Stimulated activated CD4-positive, alpha-beta T cell treated with anti-CD3 and anti-CD28 coated beads, Interleukin-1b, Interleukin-23, amount 100 ng/mL, for 48 hours (primary cell): ENCODE measurements around the gene GRHL1.
"Not testable (repeated sequence)": the region's sequence is repeated elsewhere in the genome, so short reads cannot be mapped to it uniquely, and the experiment has no call there.

ENCODE experiments used
- DNase-seq: peaks from one replicate; pipeline ENCODE4 v3.0.0-alpha.2; 2020

GRHL1 gene

GRCh38 chr2:9998916-9999654, 47.6 kb downstream of the GRHL1 start:
- no peak for DNase-seq

DNA sequence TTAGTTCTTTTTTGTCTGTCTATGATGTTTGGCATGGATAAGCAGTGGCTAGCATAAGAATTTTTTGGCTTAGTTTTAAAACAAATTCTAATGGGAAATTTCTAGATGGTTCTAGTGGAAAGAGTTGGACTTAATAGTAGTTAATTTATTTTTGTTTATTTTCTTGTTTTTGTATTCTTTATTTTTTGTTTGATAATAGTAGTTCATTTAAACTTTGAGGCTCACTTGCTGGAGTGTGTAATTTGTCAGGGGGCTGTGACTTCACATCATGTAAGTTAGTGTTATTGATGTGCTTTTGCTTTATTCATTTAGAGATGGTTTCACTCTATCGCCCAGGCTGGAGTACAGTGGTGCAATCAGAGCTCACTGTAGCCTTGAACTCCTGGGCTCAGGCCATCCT, 48.2 kb downstream of the GRHL1 start:
- no peak for DNase-seq

DNA sequence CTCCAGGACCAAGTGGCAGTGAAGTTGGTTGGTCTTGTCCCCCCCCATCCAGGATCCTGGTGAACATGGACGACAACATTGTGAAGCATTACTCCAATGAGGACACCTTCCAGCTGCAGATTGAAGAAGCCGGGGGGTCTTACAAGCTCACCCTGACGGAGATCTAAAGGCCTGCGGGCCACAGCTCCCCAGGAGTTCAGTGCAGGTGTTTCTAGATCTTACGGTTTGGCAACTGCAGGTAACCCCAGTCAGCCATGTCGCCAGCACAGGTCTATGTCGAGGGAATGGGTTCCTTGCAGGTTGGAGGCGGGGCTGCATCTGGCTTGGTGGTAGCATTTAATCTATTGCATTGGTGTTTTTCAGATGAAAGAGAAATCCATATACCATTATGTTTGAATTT, 49.0 kb downstream of the GRHL1 start:
- no peak for DNase-seq

GRCh38 chr2:10001586-10001985, 50.1 kb downstream of the GRHL1 start:
- no peak for DNase-seq

DNA sequence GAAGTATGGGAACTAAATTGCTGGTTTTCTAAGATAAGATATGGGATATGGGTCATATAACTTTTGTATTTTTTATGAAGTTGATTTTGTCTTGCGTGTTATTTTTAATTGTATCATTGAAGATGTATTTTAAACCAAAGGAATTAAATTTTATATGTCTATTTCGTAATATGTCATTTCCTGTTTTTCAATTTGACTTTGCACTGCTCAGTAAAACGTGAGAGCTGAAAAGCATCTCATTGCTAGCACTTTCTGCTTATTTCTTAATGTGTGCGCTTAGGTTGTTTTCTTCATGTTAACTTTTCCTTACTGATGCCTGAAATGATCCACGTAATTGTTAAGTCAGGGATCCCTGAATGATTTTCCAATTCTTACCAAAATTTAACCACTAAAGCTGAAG, 50.6 kb downstream of the GRHL1 start:
- no peak for DNase-seq

- DNase-seq, result no peak
Observed at GRCh38 chr2:10002681-10003080, 51.2 kb downstream of the GRHL1 start.

DNA sequence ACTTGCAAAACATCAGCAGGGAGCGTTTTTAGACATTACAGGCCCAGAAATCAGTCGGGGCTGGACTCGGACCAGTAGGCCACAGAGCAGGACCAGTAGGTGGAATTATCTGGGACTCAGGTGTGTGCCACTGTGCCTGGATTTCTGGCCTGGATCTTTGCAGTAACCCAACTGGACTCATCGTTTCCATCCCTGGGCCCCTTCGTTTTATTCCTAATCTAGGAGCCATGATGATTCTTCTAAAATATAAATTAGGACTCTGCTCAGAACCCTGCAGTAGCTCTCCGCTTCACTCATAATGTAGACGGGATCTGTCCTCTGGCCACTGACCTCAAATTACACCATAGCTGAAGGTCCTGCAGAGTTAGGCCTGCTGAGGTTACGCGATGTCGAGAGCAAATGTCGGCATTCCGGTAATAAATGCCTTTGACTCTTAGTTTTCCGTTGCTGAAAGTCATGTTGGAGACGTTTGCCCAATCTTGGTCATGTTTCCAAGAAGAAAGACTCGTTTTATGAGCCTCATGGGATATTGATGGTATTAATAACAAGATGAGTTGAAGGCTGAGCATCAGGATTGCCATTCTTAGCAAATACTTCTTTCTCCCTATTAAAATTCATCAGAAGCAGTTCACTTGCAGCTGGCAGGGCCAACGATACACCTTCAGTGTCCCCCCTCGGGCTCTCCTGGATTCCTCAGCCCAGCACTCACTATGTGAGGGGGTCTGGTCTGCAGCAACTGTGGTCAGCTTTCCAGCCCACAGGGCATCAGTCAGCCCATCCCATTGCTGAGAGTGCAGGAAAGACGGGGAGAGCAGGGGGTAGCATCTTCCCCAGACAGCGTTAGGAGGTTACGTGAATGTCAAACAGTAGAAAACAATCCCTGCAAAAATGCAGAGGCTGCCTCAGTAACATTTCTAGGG, 52.0 kb downstream of the GRHL1 start:
- DNase-seq, result no peak

GRCh38 chr2:10004401-10004800, 52.9 kb downstream of the GRHL1 start:
- no peak for DNase-seq

DNA sequence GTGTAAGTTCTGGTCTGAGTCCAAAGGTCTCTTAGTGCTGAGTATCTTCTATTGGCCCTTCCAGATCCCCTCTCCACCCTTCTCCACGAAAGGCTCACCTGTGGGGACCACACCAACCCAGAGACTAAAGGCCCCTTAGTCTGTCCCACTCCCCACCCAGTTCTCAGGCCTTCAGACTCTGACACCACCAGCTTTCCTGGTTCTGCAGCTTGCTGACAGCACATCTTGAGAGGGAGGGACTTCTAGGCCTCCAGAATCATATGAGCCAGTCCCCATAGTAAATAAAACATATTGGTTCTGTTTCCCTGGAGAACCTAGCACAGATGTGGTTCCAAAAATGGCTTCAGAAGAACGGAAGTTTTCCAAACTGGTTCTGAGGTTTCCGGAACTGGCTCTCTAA, 53.3 kb downstream of the GRHL1 start:
- no peak for DNase-seq

- no peak for DNase-seq
Observed at GRCh38 chr2:10005461-10006235, 54.2 kb downstream of the GRHL1 start.

GRCh38 chr2:10006236-10007161, 55.0 kb downstream of the GRHL1 start:
- no peak for DNase-seq

DNA sequence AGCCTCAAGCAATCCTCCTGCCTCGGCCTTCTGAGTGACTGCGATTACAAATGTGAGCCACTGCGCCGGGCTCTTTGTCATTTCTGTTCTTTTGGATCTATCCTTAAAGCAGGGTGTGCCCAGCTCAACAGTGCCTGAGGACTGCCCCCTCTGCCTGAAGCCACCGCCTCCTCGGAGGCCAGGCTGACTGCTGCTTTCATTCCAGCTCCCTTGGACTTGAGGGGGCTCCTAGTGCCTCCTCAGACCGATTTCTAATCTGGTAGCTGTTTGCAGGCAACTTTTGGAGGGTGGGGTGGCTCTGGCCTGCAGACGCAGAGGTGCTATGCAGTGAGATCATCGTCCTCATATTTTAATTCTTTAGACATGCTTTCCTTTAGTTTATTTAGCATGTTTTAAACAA, 55.9 kb downstream of the GRHL1 start:
- no peak for DNase-seq

- DNase-seq, result no peak
Observed at GRCh38 chr2:10007921-10008808, 56.7 kb downstream of the GRHL1 start.

GRCh38 chr2:10008809-10009176, 57.3 kb downstream of the GRHL1 start:
- no peak for DNase-seq

- DNase-seq, result no peak
Observed at GRCh38 chr2:10009271-10009810, 57.8 kb downstream of the GRHL1 start.

DNA sequence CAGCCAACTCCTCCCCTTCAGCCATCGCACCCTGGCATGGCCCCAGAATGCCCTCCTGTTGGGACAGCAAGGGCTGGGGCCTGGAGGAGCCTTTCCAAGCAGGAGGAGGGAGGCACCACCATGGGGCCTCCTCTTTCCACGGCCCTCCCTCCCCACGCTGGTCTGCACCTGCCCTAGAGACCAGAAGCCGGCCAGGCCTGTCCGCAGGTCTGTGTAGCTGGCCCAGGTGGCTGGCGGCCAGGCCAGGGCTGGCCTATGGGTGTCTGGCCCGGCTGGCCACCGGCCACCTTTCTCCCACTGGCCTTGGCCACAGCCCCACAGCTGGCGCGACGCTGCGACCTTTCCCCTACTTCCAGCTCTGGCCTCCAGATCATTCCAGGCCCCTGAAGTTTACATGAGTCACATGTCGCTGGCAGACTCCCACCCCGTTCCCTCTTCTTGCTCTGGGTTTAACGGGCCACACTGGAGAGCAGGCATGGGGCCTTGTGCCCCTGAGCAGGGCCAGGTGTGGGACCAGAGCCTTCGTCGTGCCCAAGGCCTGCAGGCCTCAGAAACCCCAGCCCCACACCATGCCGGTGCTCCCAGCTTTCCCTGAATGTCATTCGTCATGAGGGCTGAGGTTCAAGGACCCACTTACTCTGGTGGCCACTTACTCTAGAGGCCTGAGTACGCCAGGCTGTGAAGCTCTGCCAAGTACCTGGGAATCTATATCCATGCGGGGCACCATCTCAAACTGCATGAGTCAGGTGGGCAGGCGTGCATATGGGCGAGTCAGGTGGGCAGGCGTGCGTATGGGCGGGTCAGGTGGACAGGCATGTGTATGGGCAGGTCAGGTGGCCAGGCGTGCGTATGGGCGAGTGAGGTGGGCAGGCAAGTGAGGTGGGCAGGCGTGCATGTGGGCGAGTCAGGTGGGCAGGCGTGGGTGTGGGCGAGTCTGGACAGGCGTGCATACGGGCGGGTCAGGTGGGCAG, 58.6 kb downstream of the GRHL1 start:
- no peak for DNase-seq

GRCh38 chr2:10010861-10011605, 59.5 kb downstream of the GRHL1 start:
- not testable (repeated sequence) for DNase-seq

GRCh38 chr2:10011606-10012325, 60.3 kb downstream of the GRHL1 start:
- DNase-seq, result not testable (repeated sequence)
